Measurements from ENCODE around the gene BAG3.

The BAG3 gene

GRCh38 chr10:119667562-119668328 is 16.6 kb downstream of the BAG3 start:
- DNase-seq = no peak

- DNase-seq = no peak
Observed at GRCh38 chr10:119668461-119668860, 17.3 kb downstream of the BAG3 start.

DNA sequence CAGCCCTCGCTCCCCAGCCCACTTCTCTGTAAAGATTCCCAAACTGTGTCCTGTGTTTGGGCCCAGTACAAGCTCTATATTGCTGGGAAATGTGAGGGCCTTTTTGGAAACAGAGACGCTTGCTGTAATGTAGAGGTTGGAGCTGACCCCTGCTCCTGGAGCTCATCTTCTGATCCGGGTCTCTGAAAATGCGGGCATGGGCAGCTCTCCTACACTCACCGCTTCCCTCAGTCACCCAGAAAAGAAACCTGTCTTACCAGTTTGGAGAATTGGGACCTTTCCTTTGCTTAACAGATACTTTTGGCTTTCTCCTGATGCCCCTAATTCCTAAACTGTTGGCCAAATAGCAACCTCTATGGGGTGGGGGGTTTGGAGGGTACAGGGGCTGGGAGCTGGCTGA is 18.2 kb downstream of the BAG3 start:
- no peak for DNase-seq

DNA sequence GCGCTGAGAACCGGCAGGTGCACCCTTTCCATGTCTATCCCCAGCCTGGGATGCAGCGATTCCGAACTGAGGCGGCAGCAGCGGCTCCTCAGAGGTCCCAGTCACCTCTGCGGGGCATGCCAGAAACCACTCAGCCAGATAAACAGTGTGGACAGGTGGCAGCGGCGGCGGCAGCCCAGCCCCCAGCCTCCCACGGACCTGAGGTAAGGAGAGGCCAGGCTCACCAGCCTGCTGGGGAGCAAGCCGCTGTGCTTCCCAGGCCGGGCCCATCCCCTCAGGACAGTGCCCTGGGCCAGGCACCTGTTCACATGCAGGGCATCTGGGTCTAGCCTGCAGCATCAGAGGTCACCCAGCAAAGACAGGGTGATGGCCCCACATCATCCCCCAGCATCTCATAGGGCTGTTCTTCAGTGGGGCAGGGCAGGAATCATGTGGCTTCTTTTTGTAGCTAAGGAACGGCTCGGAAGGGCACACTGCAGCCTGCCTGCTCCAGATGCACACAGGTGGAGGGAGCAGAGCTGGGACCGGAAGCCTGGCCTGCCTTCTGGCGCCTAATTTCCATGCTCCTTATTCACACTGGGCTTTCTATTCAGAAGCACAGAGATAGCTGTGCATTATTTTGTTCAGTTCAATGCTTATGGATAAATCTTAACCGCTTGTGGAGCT is 18.9 kb downstream of the BAG3 start:
- no peak for DNase-seq

DNA sequence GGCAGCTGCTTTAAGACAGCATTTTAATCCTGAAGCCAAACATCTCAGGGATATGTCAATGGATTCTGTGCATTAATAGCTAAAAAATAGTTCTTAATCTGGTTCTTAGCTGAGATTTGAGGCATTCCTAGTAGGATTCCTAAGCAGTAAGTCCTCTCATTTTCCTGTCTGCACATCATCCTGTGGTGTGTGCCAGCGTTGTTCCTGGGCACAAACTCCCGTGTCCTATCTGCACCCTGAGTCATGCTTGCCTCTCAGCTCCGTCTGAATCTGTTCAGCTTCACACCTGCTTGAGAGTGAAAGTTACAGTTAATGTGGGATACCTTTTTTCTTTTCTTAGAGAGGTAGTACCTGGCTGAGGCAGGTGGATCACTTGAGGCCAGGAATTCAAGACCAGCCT is 19.5 kb downstream of the BAG3 start:
- no peak for DNase-seq

DNA sequence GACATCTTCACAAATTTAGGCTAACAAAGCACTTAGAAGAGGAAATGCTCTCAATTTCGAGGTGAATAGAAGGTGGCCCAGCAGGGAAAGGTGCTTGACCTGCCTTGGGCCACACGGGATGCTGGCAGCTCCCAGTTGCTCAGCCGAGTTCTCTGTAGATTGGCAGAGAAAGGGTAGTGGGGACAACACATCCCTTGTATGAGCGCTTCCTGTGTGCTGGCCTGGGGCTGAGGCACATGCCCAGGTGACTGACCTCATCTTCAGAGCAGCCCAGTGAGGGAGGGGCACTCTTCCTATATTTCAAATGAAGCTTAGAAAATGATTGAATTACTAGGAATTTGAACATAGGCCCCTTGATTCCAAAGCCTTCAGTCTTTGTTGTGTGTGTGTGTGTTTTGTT is 20.2 kb downstream of the BAG3 start:
- no peak for DNase-seq

GRCh38 chr10:119672291-119672690 is 21.1 kb downstream of the BAG3 start:
- no peak for DNase-seq

DNA sequence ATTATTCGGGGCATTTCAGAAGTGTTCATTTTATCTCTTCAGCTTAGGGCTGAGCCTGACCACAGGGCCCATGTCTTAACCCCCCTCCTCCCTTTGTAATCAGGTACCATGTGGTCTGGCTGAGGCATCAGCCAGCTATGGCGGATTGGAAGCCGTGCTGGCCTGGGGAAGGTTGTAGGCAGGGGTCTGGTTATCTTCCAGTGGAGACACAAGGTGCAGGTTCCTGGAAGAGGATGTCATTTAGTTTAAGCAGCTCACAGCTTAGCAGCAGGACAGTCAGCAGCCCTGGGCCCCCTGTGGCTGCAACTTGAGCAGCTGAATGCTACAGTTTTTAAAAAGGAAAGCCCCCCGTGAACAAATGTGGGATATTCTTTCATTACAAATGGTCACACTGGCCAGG is 22.1 kb downstream of the BAG3 start:
- DNase-seq = no peak

GRCh38 chr10:119675483-119676170 is 24.4 kb downstream of the BAG3 start:
- DNase-seq = no peak

- no peak for DNase-seq
Observed at GRCh38 chr10:119677126-119677525, 25.9 kb downstream of the BAG3 start.

- no peak for DNase-seq
Observed at GRCh38 chr10:119677904-119678755, 26.9 kb downstream of the BAG3 start.

- DNase-seq = no peak
Observed at GRCh38 chr10:119679480-119679829, 28.3 kb downstream of the BAG3 start.

DNA sequence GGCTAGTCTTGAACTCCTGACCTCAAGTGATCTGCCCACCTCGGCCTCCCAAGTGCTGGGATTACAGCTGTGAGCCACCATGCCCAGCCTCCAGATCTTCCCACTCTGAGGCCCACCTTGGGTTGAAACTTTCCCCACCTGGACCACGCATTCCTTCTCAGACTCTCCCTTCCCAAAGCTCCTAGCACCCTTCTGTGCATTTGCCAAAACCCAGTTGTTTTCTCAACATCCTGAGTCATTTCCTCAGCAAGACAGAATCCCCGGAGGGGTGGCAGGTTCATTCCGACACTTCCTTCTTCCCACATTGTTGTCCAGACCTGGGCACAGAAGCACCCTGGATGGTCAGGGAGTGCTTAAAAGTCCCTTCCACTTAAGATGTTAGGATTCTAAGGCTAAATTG is 28.9 kb downstream of the BAG3 start:
- no peak for DNase-seq

- no peak for DNase-seq
Observed at GRCh38 chr10:119680650-119681081, 29.5 kb downstream of the BAG3 start.

DNA sequence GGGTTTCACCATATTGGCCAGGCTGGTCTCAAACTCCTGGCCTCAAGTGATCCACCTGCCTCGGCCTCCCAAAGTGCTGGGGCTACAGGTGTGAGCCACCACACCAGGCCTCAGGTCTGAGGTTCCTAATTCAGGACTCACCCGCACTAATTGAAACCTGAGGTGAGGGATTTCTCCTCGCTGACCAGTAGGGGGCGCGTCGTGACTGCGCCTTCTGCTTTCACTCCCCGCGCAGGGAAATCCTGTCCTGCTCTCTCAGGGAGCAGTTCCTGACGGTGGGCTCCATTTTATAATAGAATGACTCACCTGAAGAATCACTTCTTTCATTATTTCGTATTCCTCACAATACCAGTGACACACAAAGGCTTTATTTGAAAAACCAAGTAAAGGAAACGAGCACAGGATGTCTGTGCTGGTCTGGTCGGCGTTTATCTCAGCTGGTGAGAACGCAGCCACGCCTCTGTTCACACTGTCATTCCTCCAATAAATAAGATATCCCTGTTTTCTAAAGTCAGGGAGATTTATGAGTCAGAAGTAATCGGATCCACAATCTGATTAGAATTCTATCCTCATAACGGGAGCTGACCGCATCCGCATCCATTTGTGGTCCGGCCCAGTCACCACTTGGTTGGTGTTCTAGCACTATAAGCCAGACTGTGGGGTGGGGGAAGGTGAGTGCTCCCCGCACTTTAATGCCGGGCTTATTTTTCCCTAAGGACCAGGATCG is 35.4 kb downstream of the BAG3 start:
- peak; percentile 91 for DNase-seq

DNA sequence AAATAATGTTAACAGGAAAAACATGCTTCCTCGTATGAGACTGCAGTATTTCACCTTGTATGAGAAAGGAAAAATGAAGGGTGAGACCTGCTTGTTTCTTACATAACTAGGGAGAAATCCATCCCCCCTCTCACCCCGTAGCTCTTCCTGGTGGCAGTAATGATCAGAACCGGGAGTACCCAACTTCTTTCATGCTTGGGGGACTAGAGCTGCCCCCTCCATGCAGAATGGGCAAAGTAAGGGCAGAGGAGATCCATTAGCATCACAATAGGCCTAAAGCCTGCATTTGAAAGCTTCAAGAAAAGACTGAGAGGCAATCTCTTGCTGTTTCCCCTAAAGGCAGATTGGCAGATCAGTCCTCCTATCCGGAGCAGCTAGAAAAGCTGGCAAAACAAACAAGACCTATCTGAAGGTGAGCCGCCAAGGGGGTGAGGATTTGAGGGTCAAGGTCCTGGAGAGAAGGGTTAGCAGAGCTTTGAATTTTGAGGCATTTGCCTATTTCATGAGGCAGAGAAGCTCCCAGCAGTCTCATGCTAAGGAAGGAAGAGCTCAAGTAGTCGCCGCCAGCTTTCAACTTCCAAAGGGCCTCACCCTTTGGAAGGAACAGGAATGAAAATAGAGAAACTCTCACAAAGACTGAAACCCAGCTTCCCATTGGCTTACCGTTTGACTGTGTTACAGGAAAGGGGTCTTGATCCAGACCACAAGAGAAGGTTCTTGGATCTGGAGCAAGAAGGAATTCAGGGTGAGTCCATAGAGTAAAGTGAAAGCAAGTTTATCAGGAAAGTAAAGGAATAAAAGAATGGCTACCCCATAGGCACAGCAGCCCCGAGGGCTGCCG is 36.2 kb downstream of the BAG3 start:
- no peak for DNase-seq

DNA sequence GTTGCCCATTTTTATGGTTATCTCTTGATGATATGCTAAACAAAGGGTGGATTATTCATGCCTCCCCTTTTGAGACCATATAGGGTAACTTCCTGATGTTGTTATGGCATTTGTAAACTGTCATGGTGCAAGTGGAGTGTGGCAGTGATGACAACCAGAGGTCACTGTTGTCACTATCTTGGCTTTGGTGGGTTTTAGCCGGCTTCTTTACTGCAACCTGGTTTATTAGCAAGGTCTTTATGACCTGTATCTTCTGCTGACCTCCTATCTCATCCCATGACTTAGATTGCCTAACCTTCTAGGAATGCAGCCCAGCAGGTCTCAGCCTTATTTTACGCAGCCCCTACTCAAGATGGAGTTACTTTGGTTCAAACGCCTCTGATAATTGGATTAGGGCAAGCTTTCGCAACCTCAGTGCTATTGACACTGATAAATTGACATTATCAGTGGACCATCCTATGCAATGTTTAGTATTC is 36.9 kb downstream of the BAG3 start:
- no peak for DNase-seq

- DNase-seq = no peak
Observed at GRCh38 chr10:119689016-119689580, 37.9 kb downstream of the BAG3 start.

DNA sequence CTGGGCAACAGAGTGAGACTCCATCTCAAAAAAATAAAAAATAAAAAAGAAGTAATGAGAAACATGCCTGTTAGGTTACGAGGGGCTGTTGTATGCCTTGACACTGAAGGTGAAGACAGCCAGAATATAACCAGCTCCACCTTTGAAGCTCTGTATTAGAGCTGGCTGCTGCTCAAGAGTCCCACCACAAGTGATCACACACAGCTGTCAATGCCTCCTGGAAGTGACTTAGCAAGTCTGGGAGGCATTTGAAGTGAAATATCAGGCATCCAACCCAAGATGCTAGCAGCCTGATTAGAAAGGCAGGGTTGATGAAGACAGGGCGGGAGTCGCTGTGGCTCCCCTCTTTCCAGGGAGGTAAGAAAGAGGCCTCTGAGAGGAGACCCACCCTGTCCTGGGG is 40.5 kb downstream of the BAG3 start:
- no peak for DNase-seq

- DNase-seq = no peak
Observed at GRCh38 chr10:119693262-119693957, 42.2 kb downstream of the BAG3 start.
